BLaER1 (cell line): Measurements from ENCODE around the gene ADCY9.

ENCODE experiments used
- H3K27ac ChIP-seq: shearing (Covaris generic); formaldehyde crosslinking; 2 replicates; pipeline ENCODE4 v1.8.1; 2022
- H3K27me3 ChIP-seq: shearing (Covaris generic); formaldehyde crosslinking; 2 replicates; pipeline ENCODE4 v1.8.1; 2022
- H3K36me3 ChIP-seq: shearing (Covaris generic); formaldehyde crosslinking; 2 replicates; pipeline ENCODE4 v1.8.1; 2022
- H3K4me1 ChIP-seq: shearing (Covaris generic); formaldehyde crosslinking; 2 replicates; pipeline ENCODE4 v1.8.1; 2022
- H3K4me2 ChIP-seq: shearing (Covaris generic); formaldehyde crosslinking; 2 replicates; pipeline ENCODE4 v1.8.1; 2022
- H3K4me3 ChIP-seq: shearing (Covaris generic); formaldehyde crosslinking; 2 replicates; pipeline ENCODE4 v1.8.1; 2022
- H3K9ac ChIP-seq: shearing (Covaris generic); formaldehyde crosslinking; 2 replicates; pipeline ENCODE4 v1.8.1; 2022
- H3K9me3 ChIP-seq: shearing (Covaris generic); formaldehyde crosslinking; 2 replicates; pipeline ENCODE4 v1.8.1; 2022
- H4K20me1 ChIP-seq: shearing (Covaris generic); formaldehyde crosslinking; 2 replicates; pipeline ENCODE4 v1.8.1; 2022
- Cebpa-rat ChIP-seq: shearing (Covaris generic); IDR thresholded peaks from 2 replicates; pipeline ENCODE4 v1.8.1; 2022

The ADCY9 gene

DNA sequence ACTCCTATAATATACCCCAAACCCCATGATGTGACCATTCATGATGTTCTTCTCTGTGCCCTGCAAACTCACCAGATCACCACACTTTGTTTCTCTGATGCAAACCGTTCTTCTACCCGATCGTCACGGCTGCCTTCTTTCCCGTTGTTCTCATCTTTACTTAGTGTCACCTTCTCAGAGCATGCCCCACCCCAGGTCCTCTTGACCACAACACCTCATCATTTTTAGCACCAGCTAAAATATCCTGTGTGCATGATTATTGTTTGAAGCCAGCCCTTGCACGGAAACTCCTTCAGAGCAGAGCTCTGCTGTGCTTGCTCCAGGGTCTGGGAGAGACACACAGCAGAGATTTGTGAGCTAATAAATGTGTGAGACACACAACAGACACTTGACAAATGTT, 196.8 kb downstream of the ADCY9 start:
- no peaks in the 10 kb centered on the region for H3K27me3 ChIP-seq
- H3K4me2 ChIP-seq: no peak overlapping the region
- no peaks in the 10 kb centered on the region for H3K36me3 ChIP-seq
- no peaks in the 10 kb centered on the region for H3K4me1 ChIP-seq
- H3K9me3 ChIP-seq: peaks cover 50% of the 10 kb centered on the region
- H3K4me3 ChIP-seq: no peak overlapping the region
- H3K27ac ChIP-seq: no peak overlapping the region
- H4K20me1 ChIP-seq: no peaks in the 10 kb centered on the region
- no peak for TF ChIP-seq Cebpa-rat
- H3K9ac ChIP-seq: no peak overlapping the region

GRCh38 chr16:3915426-3916260, 200.6 kb downstream of the ADCY9 start:
- H3K9me3 ChIP-seq: peaks cover 37% of the 10 kb centered on the region
- H4K20me1 ChIP-seq: no peaks in the 10 kb centered on the region
- H3K4me2 ChIP-seq: no peak overlapping the region
- no peak overlapping the region for H3K9ac ChIP-seq
- no peak overlapping the region for H3K27ac ChIP-seq
- H3K27me3 ChIP-seq: no peaks in the 10 kb centered on the region
- no peak for TF ChIP-seq Cebpa-rat
- H3K36me3 ChIP-seq: no peaks in the 10 kb centered on the region
- H3K4me1 ChIP-seq: no peaks in the 10 kb centered on the region
- no peak overlapping the region for H3K4me3 ChIP-seq

DNA sequence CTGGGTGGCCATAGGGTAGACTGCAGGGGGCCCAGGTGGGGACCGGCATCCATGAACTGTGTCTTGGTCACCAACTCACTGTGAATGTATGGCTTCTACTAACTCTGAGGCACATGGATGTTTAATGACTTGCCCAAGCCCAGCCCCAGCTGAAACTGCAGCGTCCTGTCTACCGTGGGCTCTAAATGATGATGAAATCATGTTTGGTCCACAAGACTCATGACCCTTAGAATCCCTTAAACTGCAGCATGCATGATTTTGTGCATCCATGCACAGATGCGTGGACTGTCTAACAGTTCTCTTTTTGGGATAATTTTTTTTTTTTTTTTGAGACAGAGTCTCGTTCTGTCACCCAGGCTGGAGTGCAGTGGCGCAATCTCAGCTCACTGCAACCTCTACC, 203.3 kb downstream of the ADCY9 start:
- Histone ChIP-seq H3K9me3 (peaks cover 14% of the 10 kb centered on the region), H3K27me3 (no peaks in the 10 kb centered on the region), H4K20me1 (no peaks in the 10 kb centered on the region), H3K27ac (no peak overlapping the region), H3K36me3 (no peaks in the 10 kb centered on the region), H3K4me3 (no peak overlapping the region), H3K9ac (no peak overlapping the region), H3K4me1 (no peaks in the 10 kb centered on the region), H3K4me2 (no peak overlapping the region)
- TF ChIP-seq Cebpa-rat: no peak
